Activated effector memory CD4-positive, alpha-beta T cell treated with anti-CD3 and anti-CD28 coated beads, Interleukin-2, amount 50 U/mL, for 16 hours (primary cell): ENCODE results near the gene SUGP1.

Experiments
- DNase-seq: peaks from one replicate; pipeline ENCODE4 v3.0.0-alpha.2; 2020

SUGP1 gene

DNA sequence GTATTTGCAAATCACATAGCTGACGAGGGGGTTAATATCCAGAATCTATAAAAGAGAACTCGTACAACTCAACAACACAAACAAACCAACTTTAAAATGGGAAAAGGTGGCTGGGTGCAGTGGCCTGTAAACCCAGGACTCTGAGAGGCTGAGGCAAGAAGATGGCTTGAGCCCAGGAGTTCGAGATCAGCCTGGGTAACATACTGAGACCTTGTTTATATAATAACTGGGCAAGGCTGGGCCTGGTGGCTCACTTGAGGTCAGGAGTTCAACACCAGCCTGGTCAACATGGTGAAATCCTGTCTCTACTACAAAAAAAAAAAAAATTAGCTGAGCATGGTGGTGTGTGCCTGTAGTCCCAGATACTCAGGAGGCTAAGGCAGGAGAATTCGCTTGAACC, 25.4 kb downstream of the SUGP1 start:
- DNase-seq: no peak

DNA sequence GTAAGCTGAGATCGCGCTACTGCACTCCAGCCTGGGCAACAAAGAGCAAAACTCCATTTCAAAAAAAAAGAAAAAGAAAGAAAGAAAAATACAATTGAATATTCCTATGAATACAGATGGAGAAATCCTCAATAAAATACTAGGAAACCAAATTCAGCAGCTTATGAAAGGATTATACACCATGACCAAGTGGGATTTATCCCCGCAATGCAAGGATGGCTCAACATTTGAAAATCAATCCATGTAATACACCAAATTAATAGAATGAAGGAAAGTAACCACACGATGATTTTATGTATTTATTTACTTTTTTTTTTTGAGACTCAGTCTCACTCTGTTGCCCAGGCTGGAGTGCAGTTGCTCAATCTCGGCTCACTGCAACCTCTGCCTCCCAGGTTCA, 27.7 kb downstream of the SUGP1 start:
- DNase-seq: no peak

DNA sequence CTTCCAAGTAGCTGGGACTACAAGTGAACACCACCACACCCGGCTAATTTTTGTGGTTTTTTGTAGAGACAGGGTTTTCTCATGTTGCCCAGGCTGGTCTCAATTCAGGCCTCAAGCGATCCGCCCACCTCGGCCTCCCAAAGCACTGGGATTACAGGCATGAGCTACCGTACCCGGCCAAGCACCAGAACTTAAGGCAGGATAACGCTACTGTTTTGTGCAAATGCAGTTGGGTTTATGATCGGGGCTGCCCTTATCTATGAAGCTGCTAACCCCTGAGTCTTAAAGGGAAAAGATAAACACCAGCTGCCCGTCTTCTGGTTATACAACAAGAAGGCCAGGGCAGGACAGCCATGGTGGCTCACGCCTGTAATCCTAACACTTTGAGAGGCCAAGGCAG, 34.6 kb downstream of the SUGP1 start:
- no peak for DNase-seq

DNA sequence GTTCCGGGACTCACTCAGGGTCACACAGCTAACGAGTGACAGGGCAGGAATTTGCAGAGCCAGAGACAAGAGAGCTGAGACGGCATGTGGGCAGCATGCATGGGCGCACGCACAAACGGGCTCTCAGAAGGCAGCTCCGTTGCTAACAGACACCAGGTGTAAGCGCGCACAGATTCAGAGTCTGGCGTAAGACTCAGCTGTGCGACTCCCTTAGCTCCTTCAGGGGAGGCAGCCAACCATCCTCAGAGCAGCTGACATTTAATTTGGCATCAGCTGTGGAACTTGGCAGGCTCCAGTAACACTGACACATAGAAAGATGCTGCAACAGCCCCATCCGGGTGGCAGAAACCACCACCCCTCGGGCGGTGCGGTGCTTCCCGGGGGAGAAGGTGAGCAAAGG, 39.7 kb downstream of the SUGP1 start:
- no peak for DNase-seq

DNA sequence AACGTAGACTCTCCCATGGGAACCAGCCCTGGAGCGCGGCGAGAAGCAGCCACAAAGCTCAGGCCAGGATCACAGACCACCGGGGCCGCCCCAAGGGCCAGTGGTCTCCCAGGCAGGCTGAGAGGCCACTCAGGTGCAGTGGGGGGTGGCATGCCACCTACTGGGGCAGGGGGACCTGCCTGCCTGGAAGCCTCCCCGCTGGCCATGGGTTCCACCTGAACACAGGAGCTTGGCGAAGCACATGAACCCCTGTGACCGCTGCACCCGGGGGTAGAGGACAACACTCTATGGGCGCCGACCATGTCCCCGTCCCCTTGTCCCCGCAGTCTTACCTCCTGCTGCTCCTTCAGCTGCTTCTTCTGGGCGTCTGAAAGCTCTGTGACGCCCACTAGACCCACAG, 40.5 kb downstream of the SUGP1 start:
- DNase-seq: no peak

DNA sequence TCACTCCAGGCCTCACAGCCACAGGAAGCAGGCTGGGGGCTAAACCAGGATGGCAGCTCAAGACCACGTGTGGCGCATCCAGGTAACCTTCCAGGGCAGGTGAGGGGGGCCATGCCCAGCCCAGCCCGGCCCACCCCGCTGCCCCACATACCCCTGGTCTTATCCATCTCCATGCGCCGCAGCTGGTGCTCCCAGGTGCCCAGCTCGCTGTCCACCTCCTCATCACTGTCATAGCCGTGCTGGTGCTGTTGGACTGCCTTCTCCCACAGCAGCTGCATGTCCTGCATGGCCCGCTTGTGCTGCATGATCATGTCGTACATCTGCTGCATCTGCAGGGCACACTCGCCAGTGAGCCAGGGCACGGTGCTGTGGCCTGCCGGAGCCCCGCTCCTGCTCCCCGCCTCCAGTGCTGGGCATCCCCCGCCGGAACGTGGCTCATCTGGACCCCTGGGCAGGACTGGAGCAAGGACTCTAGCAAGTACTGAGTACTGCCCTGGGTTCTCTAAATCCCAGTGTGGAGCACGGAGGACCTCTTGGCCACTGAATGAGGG, 41.2 kb downstream of the SUGP1 start:
- no peak for DNase-seq

DNA sequence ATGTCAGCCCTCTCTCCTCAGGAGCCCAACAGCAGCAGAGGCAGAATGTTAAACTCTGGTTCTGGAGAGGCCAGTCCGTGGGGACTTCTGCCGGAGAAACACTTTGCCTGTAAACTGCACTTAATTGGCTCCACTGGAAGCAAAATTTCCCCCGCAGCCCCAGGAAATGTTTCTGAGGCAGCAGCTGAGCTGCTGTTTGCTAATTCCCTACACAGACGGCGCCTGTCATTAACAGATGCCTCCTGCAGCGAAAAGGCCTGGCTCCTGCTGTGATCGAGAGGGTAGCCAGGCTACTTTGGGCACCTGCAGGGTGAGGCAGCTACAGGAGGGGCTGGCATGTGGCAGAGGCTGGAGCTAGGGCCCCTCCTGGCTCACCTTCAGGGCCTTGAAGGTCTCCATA, 42.0 kb downstream of the SUGP1 start:
- DNase-seq: no peak

DNA sequence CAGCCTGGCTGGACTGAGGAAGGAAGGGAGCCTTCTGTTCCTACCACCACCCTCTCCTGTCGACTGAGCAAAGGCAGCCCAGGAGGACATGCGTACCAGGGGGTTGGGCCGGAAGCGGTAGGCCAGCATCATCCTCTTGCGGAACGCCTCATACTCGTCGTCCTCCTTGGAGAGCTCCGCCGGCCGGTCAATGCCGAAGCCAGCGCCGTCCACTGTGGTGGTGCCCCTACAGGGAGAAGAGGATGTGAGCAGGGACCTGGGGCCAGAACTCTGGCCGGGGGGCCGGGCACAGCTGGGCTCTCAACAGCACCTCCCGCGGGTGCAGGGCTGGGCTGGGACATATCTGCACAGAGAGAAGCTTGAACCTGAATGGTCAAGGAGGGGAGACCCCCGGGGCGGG, 43.5 kb downstream of the SUGP1 start:
- no peak for DNase-seq

DNA sequence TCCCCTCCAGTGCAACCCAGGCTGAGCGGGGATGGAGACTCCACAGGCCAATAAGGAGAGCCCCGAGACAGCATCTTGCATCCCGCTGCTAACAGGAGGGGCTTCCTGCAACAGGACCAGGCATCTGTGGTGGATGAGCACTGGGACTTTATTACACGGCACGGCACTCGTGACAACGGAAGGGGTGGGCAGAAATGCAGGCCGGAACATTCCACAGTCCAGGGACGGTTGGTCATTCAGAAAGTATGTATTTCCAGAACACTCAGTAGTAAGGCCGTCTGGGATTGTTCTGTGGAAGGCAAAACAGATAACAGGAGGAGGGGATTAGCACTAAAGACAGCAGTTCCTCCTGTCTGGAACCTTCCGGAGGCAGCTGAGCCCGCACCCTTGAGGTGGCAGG, 43.9 kb downstream of the SUGP1 start:
- DNase-seq: no peak

DNA sequence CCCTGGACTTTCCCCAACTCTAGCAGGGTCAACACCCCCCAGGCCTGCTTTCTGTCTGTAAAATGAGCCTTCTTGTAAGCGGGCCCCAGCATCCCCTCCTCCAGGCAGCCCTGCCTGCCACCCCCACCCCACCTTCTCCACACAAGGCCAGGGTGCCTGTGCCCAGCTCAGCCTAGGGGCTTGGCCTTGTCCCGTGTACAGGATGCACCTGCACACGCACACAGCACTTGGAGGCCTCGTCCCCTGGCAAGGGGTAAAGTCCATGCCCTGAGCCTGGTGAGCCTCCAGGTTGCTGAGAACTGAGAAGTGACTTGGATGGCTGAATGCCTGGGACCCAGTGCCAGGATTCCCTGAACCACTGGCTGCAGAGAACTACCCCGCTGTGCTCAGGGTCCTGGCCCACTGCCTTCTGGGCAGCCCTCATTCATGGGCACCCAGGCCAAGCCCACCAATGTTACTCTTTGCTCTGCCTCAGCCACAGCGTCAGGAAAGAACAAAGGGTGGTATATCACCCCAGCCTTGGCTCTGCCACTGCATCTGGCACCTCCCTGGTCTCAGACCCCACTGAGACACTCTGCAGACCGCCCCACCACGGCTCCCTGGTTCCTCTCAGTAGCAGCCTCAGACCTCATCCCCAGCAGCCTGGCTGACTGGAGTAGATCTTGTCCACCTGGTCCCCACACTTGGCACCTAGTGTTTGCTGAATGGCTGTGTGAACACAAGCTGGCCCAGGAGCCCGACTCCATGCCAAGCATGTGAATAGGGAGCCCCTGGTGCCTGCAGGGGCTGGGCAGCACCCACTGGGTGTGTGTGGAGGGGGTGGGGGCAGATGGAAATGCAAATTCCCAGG, 45.4 kb downstream of the SUGP1 start:
- DNase-seq: no peak

DNA sequence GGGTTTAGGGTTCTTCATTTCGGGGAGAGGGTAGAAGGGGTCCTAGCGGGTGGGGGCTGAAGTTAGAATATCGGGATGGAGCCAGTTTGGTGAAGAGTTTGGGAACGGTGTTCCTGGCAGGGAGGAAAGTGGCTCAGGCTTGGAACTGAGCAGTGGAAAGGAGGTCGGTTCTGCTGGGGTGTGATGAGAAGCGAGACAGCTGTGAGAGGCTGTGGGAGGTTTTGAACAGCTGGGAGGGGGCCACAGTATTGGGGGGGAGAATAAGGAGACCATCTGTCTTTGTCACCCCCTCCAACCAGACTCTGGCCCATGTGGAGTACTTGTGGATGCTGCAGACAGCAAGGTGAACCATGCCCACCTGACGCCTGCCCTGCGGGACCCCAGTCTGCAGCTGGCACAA, 46.2 kb downstream of the SUGP1 start:
- no peak for DNase-seq

DNA sequence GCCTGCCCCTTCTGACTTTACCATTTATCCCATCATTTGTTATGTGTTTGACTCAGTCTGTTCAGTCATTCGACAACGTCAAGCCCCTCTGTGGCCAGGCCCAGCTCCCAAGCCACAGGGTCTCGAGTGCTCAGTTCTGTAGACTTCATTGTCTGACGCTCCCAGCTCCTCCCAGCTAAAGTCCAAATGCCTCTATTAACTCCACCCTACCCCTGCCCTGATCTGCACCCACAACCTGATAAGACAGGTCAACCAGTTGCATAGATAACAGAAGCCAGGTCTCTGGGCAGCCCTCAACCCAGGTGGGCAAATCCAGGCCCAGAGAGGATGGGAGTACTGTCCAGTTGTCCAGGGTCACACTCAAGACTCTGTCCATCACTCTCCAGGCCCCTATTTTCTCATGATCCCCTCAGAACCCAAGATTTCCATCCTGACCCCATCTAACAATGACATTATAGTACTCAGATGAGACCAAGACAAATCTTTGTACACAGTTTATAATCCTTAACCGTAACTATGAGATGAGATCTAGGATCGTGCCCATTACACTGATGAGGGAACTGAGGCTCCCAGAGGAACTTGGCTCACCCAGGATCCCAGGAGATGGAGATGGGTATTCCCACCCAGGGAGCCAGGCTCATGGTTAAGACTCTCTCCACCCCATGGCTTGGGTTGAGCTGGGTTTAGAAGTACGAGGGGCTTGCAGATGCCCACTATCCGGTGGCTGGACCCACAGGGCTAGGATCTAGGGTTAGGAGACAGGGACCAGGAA, 48.3 kb downstream of the SUGP1 start:
- no peak for DNase-seq

DNA sequence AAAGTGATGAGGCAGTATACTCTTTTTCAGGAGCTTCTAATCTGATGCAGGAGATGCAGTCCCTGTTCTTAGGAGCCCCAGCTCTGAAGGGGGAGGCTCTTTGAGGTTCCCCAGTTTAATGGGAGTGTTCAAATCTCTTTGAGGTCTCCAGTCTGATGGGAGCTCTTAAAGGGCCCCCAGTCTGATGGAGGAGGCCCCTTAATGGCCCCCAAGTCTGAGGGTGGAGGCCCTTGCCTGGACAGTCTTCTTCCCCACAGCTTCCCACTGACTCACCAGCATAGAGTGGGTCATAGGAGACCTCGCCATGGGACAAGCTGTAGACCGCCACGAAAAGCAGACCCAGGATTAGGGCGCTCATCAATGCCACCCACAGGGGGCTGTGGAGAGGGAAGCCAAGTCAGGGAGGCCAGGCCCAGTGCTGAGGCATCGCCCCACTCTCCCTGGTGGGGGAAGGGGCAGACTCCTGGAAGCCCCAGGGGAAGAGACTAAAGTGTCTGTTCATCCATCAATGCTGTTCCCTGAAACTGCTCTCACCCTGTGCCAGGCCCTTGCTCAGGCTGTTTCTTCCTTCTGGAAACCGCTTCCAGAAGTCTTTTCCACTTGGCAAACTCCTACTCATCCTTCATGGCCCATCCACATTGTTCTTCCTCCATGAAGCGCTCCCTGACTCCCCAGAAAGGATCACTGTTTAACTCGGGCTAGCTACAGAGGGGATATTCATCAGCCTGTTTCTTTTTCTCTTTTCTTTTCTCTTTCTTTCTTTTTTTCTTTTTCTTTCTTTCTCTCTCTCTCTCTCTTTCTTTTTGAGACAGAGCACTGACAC, 49.3 kb downstream of the SUGP1 start:
- no peak for DNase-seq

DNA sequence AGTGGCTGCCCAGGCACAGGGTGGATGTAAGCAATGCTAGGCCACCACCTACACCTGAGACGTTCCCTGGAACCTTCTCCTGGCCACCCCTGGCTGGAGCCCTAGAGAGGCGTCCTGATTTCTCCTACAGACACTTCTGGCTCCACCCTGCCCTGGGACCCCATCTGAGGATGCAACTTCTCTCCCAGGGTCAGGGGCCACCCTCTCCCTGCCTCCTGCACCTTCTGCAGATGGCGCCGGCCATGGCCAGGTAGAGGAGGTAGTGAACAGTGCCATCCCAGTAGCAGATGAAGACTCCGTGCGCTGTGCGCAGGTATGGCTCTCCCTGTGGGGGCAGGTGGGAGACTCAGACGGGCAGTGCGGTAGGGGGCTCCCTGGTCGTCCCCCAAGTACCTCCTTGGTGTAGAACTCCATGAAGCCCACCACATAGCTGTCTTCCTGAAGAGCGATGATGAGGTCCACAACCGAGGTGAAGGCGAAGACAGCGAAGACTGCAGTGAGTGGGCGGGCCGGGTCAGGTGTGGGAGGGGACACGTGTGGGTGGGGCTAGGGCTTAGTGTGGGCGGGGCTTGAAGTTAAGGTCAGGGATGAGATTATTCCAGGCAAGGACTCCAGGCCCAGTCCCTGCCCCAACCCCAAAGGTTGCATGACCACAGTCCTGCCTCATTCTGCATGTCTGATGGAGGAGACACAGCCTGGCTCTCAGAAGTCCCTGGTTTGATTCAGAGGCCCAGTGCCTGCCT, 50.2 kb downstream of the SUGP1 start:
- DNase-seq: no peak

DNA sequence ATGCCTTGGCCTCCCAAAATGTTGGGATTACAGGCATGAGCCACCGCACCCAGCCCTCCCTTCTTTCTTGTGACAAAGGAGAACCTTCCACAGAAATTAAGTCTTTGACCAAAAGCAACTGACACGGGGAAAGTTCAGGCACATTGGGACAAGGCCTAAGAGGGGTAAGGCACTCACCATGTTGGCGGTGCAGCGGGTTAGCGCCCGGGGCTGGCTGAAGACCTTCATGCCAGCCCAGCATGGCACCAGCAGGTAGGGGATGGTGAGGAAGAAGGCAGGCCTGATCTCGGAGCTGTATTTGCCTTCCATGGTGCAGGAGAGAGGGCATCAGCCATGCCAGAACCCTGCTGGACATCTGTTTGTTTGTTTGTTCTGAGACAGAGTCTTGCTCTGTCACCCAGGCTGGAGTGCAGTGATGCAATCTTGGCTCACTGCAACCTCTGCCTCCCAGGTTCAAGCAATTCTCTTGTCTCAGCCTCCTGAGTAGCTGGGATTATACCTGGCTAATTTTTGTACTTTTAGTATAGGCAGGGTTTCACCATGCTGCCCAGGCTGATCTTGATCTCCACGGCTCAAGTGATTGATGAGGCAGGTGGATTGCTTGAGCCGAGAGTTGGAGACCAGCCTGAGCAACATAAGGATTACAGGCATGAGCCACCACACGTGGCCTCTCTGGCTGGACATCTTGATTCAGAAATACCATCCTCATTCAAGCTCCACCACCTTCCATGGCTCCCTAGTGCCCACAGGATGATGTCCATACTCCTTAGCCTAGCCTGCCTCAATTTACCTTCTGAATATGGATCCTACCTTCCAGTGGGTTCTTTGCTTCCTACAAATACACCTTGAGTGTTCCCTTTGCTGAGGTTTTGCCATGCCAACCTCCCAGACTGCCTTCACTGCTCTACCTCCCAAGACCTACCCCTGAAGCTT, 51.6 kb downstream of the SUGP1 start:
- DNase-seq: no peak

DNA sequence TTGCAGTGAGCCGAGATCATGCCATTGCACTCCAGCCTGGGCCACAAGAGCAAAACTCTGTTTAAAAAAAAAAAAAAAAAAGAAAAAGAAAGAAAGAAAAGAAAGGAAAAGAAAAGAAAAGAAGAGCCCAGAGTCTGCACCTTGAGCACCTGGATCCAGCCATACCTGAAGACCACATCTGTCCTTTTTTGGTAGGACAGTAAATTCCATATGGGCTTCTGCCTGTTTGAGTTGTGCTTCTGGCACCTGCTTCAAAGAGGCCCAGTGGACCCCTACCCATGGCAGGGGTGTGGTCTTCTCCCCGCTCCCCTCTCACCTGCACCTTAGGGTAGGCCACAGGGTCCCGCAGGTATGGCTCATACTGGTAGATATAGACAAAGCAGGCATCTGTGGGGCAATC, 53.0 kb downstream of the SUGP1 start:
- no peak for DNase-seq

DNA sequence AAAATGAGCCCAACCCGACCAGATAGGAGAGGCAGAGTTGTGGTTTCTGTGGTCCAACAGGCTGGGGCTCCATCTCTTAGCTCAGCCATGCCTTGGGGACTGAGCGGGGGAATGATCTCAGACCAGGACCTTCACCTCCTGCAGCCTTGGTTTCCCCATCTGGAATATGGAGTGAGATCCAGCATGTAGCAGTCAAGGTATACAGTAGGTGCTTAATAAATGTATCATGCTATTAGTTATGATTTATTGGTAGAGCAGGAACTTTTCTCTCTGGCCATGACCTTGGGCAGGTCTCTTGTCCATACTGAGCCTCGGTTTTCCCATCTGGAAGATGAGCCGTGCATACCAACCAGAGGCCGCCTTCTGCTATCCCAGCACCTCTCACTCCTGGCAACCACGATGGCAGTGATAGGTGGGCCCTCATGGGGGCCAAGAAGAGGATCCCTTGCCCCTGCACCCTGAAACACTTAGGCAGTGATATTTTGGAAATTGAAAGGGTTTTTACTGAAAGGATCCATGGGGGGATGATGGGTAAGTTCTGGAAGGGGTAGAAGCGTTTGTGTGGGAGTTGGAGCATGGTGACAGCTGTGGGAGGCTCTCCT, 56.3 kb downstream of the SUGP1 start:
- DNase-seq: no peak

DNA sequence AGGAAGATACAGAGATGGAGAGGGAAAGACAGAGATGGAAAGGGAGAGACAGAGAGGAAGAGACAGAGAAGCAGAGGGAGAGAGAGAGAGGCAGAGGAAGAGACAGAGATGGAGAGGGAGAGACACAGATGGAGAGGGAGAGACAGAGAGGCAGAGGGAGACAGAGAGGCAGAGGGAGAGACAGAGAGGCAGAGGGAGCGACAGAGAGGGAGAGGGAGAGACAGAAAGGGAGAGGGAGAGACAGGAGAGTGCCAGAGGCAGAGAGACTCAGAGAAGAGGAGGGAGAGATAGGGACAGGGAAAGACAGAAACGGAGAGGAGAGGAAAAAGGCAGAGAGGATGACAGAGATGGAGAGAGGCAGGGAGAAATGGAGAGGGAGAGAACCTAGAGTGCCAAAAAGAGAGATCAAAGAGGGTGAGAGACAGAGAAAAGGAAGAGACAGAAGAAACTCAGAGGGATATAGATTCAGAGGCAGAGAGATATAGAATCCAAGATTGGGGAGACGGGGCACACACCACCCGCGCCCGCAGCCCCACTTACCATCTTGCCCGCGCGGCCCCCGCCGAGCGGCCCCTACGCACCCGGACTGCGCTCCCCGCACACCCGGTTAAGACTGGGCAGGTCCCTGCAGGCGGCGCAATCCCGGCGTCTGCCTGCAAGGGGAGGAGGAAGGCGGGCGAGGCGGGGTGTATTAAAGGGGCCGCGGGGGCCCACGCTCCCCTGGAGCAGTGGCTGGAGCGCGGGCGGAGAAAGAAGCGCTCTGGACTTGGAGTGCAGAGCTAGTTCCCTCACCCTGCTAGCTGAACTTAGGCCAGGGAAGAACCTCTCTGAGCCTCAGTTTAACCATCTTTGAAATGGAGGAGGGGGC, 57.9 kb downstream of the SUGP1 start:
- no peak for DNase-seq

DNA sequence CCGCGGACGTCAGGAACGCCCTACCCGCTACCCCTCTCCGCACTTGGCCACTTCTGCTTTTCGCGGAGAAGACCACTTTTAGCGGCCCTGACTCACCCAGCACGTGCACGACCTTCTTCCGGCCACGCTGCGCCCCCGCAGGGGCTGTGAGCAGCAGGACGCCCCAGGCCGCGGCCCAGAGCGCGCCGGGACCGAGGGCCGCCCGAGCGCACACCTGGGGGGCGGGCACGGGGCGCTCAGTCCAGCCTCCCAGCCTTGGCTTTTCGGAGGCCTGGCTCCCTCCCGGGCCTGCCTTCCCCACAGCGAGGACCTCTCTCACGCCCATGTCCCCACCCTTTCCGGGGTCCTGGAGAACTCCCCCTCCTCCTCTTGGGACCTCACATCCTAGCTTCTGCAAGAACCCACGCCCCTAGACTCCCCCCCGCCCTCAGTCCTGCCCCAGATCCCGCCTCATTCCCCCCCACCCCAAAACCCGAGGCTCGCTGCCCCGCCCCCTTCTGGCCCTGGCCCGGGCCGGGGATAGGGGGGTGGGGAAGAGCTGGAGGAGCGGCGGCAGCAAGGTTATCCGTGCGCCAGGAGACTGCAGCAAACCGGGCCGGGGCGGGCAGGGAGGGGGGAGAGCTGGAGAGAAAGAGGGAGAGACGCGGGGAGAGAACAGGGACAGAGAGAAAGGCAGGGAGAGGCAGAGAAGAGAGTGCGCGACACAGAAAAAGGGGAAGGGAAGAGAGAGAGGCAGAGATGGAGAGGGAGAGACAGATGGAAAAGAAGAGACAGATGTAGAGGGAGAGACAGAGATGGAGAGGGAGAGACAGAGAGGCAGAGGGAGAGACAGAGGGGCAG, 58.7 kb downstream of the SUGP1 start:
- DNase-seq: no peak
